Measurements from ENCODE around the gene CATSPER4. TPM values are rescaled to one million over a fixed set of nuclear protein-coding genes. Genes with fewer than 3 reads are reported as not detected.

CATSPER4 gene
- total RNA-seq, result not detected

- ATAC-seq (no peak), DNase-seq (no peak)
- H3K4me1 Mint-ChIP-seq, result peaks cover 7% of the 10 kb centered on the region
- CTCF ChIA-PET, result interaction anchor here (1.1 kb wide), 1 partner anchor 131 kb away, joined by 3 read pairs; no protein-coding TSS in a partner anchor
- intact Hi-C loops (cut with DNase I, micrococcal nuclease), result no loop called here
- no peaks in the 10 kb centered on the region for H3K36me3 Mint-ChIP-seq (ENCODE audit: low read depth)
- no peaks in the 10 kb centered on the region for H3K9me3 Mint-ChIP-seq (ENCODE audit: low read depth)
- H3K4me3 Mint-ChIP-seq, result no peak within 1 kb of the TSS
- POLR2A ChIA-PET, result interaction anchor here (0.7 kb wide), 1 partner anchor 63 kb away, joined by 5 read pairs; no protein-coding TSS in a partner anchor
- H3K27ac Mint-ChIP-seq, result no peak within 1 kb of the TSS
- H3K27me3 Mint-ChIP-seq, result no peaks in the 10 kb centered on the region
Observed at GRCh38 chr1:26190373-26190987, at the start of gene CATSPER4. Gene CATSPER4, plus strand, starts transcription at chr1:26190602. Its CDS starts 26 bp downstream, at chr1:26190628.

- Mint-ChIP-seq H3K27me3 (peaks cover 2% of the 10 kb centered on the region), H3K4me3 (no peak overlapping the region), H3K27ac (no peak overlapping the region), H3K36me3 (ENCODE audit: low read depth) (no peaks in the 10 kb centered on the region), H3K4me1 (peaks cover 15% of the 10 kb centered on the region), H3K9me3 (ENCODE audit: low read depth) (no peaks in the 10 kb centered on the region)
- POLR2A ChIA-PET, result interaction anchor here (0.6 to 1.3 kb wide), 3 partner anchors 16 to 169 kb away, joined by 3 read pairs; no protein-coding TSS in a partner anchor
- intact Hi-C loops (cut with DNase I, micrococcal nuclease), result no loop called here
- ATAC-seq (no peak), DNase-seq (no peak)
- CTCF ChIA-PET, result interaction anchor here (1.0 to 8.3 kb wide), 10 partner anchors 9 to 252 kb away, joined by 3 to 187 read pairs (median 3); partner anchors contain the start of gene PDIK1L
Observed at GRCh38 chr1:26142159-26142558, 48.2 kb upstream of the CATSPER4 start.

DNA sequence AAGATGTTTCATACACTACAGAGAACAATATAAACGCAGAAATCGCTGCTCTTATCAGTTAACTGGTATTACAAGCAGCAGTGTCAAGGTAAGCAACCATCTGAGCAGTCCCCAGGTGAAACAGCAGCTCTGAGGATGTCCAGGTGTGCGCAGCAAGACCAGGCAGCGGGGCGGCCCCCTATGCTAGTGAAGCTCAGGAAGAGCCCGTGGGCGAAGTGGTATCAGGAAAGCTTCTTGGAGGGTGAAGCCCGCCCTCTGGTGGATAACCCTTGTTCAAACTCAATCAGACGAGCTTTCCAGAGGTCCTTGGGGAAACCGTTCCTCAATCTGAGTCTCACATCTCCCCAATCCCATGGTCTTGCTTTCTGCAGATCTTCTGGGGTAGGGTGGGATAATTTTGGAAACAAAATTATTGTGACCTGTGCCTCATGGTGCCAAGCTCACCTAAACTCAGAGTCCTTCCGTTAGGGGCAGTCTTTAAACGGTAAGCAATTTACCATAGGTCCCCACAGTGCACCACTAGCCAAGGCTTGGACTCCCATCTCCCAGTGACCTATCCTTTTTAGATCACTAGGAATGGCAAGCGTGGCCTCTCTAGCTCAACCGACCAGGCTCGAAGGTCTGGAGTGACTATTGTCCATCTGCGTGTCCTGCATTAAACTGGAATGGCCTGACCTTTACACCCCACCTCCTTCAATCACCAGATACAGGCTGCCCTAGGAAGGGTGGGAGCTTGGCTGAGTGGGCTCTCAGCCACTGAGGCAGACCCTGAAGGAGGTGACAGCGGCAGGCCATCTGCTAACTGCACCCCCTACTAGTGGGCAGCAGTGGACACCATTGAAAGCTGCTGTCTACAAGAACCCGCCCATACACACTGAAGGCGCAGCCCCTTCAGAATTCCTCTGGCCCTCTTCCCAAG, 45.1 kb upstream of the CATSPER4 start:
- ChIA-PET POLR2A (interaction anchor here (0.8 to 1.2 kb wide), 4 partner anchors 11 to 42 kb away, joined by 3 read pairs; partner anchors contain the start of genes PDIK1L and ZNF593), CTCF (interaction anchor here (0.5 to 8.3 kb wide), 37 partner anchors 8 to 1060 kb away, joined by 3 to 187 read pairs (median 6); partner anchors contain the start of genes CEP85, DHDDS, FAM110D and PDIK1L)
- peak; percentile 89 for DNase-seq
- no peak overlapping the region for H3K27ac Mint-ChIP-seq
- H3K27me3 Mint-ChIP-seq, result peaks cover 2% of the 10 kb centered on the region
- H3K4me3 Mint-ChIP-seq, result no peak overlapping the region
- no peaks in the 10 kb centered on the region for H3K9me3 Mint-ChIP-seq (ENCODE audit: low read depth)
- H3K36me3 Mint-ChIP-seq (ENCODE audit: low read depth), result no peaks in the 10 kb centered on the region
- peaks cover 6% of the 10 kb centered on the region for H3K4me1 Mint-ChIP-seq
- intact Hi-C loops (cut with DNase I, micrococcal nuclease), result loop anchor here (1.0 to 5.0 kb wide), 4 partner anchors 19 to 109 kb away; no protein-coding TSS in a partner anchor
- peak; percentile 89 for ATAC-seq

- ATAC-seq (no peak), DNase-seq (no peak)
- Mint-ChIP-seq H3K27ac (no peak overlapping the region), H3K27me3 (peaks cover 2% of the 10 kb centered on the region), H3K4me1 (peaks cover 6% of the 10 kb centered on the region), H3K9me3 (ENCODE audit: low read depth) (no peaks in the 10 kb centered on the region), H3K4me3 (no peak overlapping the region), H3K36me3 (ENCODE audit: low read depth) (no peaks in the 10 kb centered on the region)
- ChIA-PET POLR2A (no interaction called here), CTCF (interaction anchor here (0.7 to 8.3 kb wide), 13 partner anchors 11 to 1060 kb away, joined by 3 to 187 read pairs (median 9); partner anchors contain the start of genes FAM110D and ZNF593)
- intact Hi-C loops (cut with DNase I, micrococcal nuclease), result loop anchor here (1.0 to 5.0 kb wide), 4 partner anchors 20 to 110 kb away; no protein-coding TSS in a partner anchor
Observed at GRCh38 chr1:26145960-26146294, 44.5 kb upstream of the CATSPER4 start.

- Mint-ChIP-seq H3K4me1 (peaks cover 6% of the 10 kb centered on the region), H3K27ac (no peak overlapping the region), H3K4me3 (no peak overlapping the region), H3K27me3 (peaks cover 4% of the 10 kb centered on the region), H3K9me3 (ENCODE audit: low read depth) (no peaks in the 10 kb centered on the region), H3K36me3 (ENCODE audit: low read depth) (no peaks in the 10 kb centered on the region)
- no peak for DNase-seq
- intact Hi-C loops (cut with DNase I, micrococcal nuclease), result loop anchor here in 1 of 2 experiments (5.0 kb wide), 1 partner anchor 112 kb away; no protein-coding TSS in a partner anchor
- ChIA-PET CTCF (interaction anchor here (0.8 to 1.1 kb wide), 3 partner anchors 10 to 24 kb away, joined by 3 read pairs; partner anchors contain the start of gene ZNF593), POLR2A (no interaction called here)
- ATAC-seq, result no peak
Observed at GRCh38 chr1:26148887-26149286, 41.5 kb upstream of the CATSPER4 start.

DNA sequence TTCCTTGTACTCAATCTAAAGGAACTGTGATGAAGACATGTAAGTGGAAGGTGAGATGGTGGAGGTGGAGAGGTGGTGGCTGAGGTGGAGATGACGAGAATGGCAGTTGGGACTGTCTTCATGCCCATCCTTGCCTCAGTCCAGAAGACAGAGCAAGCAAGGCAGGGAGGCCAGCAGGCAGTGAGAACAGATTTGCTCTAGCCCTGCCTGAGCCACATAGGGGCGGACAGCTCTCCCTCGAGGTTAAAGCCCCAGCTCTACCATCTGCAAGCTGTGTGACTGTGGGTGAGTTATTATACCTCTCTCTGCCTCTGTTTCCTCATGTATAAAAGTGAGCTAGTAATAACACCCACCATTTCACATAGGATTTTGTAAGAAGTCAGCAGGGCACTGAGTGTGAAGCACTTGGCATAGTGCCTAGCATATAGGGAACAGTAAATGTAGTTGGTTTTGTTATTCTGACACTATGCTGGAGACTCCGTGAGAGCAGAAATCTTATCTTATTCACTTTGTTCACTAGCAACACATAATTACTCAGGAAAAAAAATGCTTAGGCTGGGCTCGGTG, 36.4 kb upstream of the CATSPER4 start:
- no peak overlapping the region for H3K4me3 Mint-ChIP-seq
- no peaks in the 10 kb centered on the region for H3K9me3 Mint-ChIP-seq (ENCODE audit: low read depth)
- H3K4me1 Mint-ChIP-seq, result no peaks in the 10 kb centered on the region
- ATAC-seq (no peak), DNase-seq (no peak)
- POLR2A ChIA-PET, result no interaction called here
- CTCF ChIA-PET, result interaction anchor here (1.0 to 1.9 kb wide), 2 partner anchors 9 to 29 kb away, joined by 4 to 6 read pairs; no protein-coding TSS in a partner anchor
- H3K36me3 Mint-ChIP-seq (ENCODE audit: low read depth), result no peaks in the 10 kb centered on the region
- H3K27ac Mint-ChIP-seq, result no peak overlapping the region
- H3K27me3 Mint-ChIP-seq, result peaks cover 12% of the 10 kb centered on the region
- intact Hi-C loops (cut with DNase I, micrococcal nuclease), result no loop called here

DNA sequence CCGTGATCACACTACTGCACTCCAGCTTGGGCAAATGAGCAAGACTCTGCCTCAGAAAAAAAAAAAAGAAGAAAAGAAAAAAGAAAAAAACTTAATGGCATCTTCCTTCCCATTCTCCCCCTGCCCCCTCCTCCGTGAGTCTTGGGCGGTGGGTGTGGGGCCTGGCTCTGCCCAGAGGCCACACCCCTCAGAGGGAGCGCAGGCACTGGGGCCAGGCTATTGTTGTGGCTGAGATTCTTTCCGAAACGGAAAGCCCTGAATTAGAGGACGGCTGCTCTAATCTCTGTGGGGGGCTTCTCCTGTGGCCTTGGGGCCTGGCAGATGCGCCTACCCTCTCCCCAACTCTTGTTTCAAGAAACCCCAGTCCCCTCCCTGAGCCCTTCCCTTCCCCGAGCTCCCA, 35.7 kb upstream of the CATSPER4 start:
- Mint-ChIP-seq H3K9me3 (ENCODE audit: low read depth) (no peaks in the 10 kb centered on the region), H3K27me3 (peaks cover 12% of the 10 kb centered on the region), H3K36me3 (ENCODE audit: low read depth) (no peaks in the 10 kb centered on the region), H3K4me1 (no peaks in the 10 kb centered on the region), H3K27ac (no peak overlapping the region), H3K4me3 (no peak overlapping the region)
- intact Hi-C loops (cut with DNase I, micrococcal nuclease), result no loop called here
- ATAC-seq (no peak), DNase-seq (no peak)
- ChIA-PET CTCF (interaction anchor here (0.6 to 1.9 kb wide), 3 partner anchors 9 to 30 kb away, joined by 3 to 6 read pairs (median 4); no protein-coding TSS in a partner anchor), POLR2A (no interaction called here)

GRCh38 chr1:26155370-26156284, 34.8 kb upstream of the CATSPER4 start:
- H3K36me3 Mint-ChIP-seq (ENCODE audit: low read depth), result no peaks in the 10 kb centered on the region
- CTCF ChIA-PET, result interaction anchor here (0.6 to 4.0 kb wide), 5 partner anchors 8 to 291 kb away, joined by 3 to 19 read pairs (median 4); no protein-coding TSS in a partner anchor

GRCh38 chr1:26156285-26157038, 33.9 kb upstream of the CATSPER4 start:
- Mint-ChIP-seq H3K36me3 (ENCODE audit: low read depth) (no peaks in the 10 kb centered on the region), H3K4me1 (no peaks in the 10 kb centered on the region), H3K27ac (no peak overlapping the region), H3K27me3 (peaks cover 14% of the 10 kb centered on the region), H3K9me3 (ENCODE audit: low read depth) (no peaks in the 10 kb centered on the region), H3K4me3 (no peak overlapping the region)
- DNase-seq (no peak), ATAC-seq (no peak)
- intact Hi-C loops (cut with DNase I, micrococcal nuclease), result no loop called here
- CTCF ChIA-PET, result interaction anchor here (0.6 to 4.0 kb wide), 9 partner anchors 12 to 290 kb away, joined by 3 to 19 read pairs (median 4); partner anchors contain the start of gene ZNF593
- POLR2A ChIA-PET, result interaction anchor here (0.5 to 0.6 kb wide), 2 partner anchors 11 to 1473 kb away, joined by 3 read pairs; no protein-coding TSS in a partner anchor

More at GRCh38 chr1:26155370-26156284, 34.8 kb upstream of the CATSPER4 start:
- ATAC-seq (no peak), DNase-seq (no peak)
- Mint-ChIP-seq H3K27me3 (peaks cover 12% of the 10 kb centered on the region), H3K4me1 (no peaks in the 10 kb centered on the region), H3K4me3 (no peak overlapping the region), H3K27ac (no peak overlapping the region), H3K9me3 (ENCODE audit: low read depth) (no peaks in the 10 kb centered on the region)
- POLR2A ChIA-PET, result no interaction called here
- intact Hi-C loops (cut with DNase I, micrococcal nuclease), result no loop called here

Measured in activated CD4-positive, alpha-beta T cell treated with anti-CD3 and anti-CD28 coated beads for 36 hours (primary cell).